AG10803 (cell line): ENCODE data around the gene NXF1.

Experiments
- DNase-seq: peaks from one replicate; pipeline ENCODE4 v3.0.0; 2010; ENCODE audit warnings: low read depth
- H3K4me3 ChIP-seq: 2 replicates; pipeline ENCODE4 v1.5.1; 2011; ENCODE audit warnings: mild to moderate bottlenecking, low read length, control low read depth
- CTCF ChIP-seq: conservative IDR thresholded peaks from 2 replicates; pipeline ENCODE4 v1.5.1; 2011; ENCODE audit warnings: mild to moderate bottlenecking, low read length, control low read depth, inconsistent platforms

NXF1 gene

GRCh38 chr11:62806611-62807121 lies 1.4 kb upstream of the NXF1 start:
- DNase-seq = peak; percentile 23

GRCh38 chr11:62805961-62806441 lies 761 bp upstream of the NXF1 start:
- peak overlapping the region; percentile 74 for H3K4me3 ChIP-seq
- DNase-seq = no peak
- TF ChIP-seq CTCF = no peak

More at GRCh38 chr11:62806611-62807121, 1.4 kb upstream of the NXF1 start:
- no peak overlapping the region for H3K4me3 ChIP-seq
- TF ChIP-seq CTCF = no peak

- TF ChIP-seq CTCF = no peak
- peak; percentile 45 for DNase-seq
- H3K4me3 ChIP-seq = peak overlapping the region; percentile 74
Measured at GRCh38 chr11:62804310-62805075, 747 bp downstream of the NXF1 start.

- TF ChIP-seq CTCF = no peak
- DNase-seq = no peak
- no peak overlapping the region for H3K4me3 ChIP-seq
Measured at GRCh38 chr11:62801071-62801470, 4.2 kb downstream of the NXF1 start.

GRCh38 chr11:62799486-62799885 lies 5.8 kb downstream of the NXF1 start:
- no peak for DNase-seq
- TF ChIP-seq CTCF = no peak
- no peak overlapping the region for H3K4me3 ChIP-seq

- no peak overlapping the region for H3K4me3 ChIP-seq
- no peak for TF ChIP-seq CTCF
- DNase-seq = no peak
Measured at GRCh38 chr11:62796281-62796680, 9.0 kb downstream of the NXF1 start.

- no peak for TF ChIP-seq CTCF
- H3K4me3 ChIP-seq = no peak overlapping the region
- DNase-seq = no peak
Measured at GRCh38 chr11:62794201-62794775, 11.0 kb downstream of the NXF1 start.
